ENCODE data around the gene NELFCD.
"Not testable (repeated sequence)": the region's sequence is repeated elsewhere in the genome, so short reads cannot be mapped to it uniquely, and the experiment has no call there.

Gene NELFCD

DNA sequence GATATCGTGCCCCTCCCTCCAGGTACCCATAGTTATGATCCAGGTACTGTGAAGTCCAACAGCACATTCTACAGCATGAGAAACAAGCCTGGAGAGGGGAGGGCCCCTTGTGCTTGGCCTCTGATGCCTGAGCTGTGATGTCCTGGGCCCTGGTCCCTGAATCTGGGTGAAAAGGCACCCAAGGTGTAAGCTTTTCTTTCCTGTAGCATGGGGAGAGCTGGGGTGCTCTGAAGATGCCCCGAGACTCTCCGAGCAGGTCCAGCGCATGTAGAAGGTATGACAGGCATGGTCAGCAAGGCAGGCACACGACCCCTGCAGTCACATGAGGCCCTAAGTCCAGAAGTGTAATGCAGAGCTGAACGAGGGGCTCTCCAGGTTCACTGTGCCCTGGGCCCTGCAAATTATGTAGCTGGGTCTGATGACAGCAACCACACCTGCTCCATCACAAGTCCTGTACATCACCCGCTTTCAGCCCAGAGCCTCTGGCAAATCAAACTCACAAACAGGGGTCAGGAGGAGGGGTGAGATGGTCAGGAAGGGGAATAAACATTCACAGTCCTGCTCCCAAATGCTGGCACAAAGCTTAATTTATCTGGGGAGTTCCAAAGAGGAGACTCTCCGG is 27.8 kb downstream of the NELFCD start:
- DNase-seq (ENCODE audit: low spot score): no peak

- DNase-seq (ENCODE audit: low spot score): no peak
Observed at GRCh38 chr20:59010321-59010994, 29.4 kb downstream of the NELFCD start.

- DNase-seq (ENCODE audit: low spot score): no peak
Observed at GRCh38 chr20:59010995-59011873, 30.2 kb downstream of the NELFCD start.

DNA sequence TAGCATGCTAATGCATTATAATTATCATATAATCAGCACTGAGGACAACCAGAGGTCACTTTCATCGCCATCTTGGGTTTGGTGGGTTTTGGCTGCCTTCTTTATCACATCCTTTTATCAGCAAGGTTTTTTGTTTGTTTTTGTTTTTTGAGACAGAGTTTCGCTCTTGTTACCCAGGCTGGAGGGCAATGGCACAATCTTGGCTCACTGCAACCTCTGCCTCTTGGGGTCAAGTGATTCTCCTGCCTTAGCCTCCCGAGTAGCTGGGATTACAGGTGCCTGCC is 30.8 kb downstream of the NELFCD start:
- DNase-seq (ENCODE audit: low spot score): not testable (repeated sequence)

GRCh38 chr20:59013031-59013951 is 32.2 kb downstream of the NELFCD start:
- DNase-seq (ENCODE audit: low spot score): no peak

GRCh38 chr20:59013959-59014608 is 33.0 kb downstream of the NELFCD start:
- no peak for DNase-seq (ENCODE audit: low spot score)

GRCh38 chr20:59014680-59015389 is 33.8 kb downstream of the NELFCD start:
- DNase-seq (ENCODE audit: low spot score): no peak

- no peak for DNase-seq (ENCODE audit: low spot score)
Observed at GRCh38 chr20:59015411-59015810, 34.4 kb downstream of the NELFCD start.

DNA sequence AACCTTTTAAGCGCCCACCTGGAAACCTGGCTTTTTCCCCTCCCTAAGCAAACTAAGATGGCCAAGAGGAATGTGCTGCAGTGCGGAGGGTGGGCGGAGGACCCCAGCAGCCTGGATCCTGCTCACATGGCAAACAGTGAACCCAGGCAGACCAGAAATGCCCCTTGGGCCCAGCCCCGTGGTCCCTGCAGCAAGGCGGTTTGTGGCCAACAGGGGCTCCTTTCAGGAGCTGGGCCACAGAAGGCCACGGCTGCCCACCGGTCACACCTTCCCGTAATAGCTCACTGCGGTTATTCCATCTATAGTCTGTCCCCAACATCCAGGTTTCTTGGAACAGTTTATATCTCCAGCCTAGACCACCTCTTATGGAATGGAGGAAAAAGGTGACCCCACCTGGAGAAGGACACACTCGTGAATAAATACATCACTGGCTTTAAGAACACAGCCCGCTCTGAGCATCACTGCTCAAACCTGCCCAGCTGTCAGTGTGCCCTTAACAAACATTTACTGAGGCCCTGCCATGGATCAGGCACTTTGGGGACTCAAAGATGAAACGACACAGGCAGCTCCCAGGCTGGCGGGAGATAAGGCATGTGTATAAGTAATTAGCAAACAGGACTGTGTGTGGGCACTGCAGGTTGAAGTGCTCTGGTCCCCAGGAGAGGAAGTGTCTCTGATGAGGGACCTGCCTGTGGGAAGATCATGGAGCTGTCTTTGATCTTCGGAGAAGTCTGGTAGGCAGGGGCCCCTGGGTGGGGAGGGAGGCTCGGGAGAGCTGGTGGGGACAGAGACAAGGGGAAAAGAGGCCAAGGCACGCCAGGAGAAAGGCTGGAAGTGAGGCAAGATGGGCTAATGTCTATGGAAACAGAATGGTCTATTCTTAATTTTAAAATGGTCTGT is 35.0 kb downstream of the NELFCD start:
- DNase-seq (ENCODE audit: low spot score): no peak

DNA sequence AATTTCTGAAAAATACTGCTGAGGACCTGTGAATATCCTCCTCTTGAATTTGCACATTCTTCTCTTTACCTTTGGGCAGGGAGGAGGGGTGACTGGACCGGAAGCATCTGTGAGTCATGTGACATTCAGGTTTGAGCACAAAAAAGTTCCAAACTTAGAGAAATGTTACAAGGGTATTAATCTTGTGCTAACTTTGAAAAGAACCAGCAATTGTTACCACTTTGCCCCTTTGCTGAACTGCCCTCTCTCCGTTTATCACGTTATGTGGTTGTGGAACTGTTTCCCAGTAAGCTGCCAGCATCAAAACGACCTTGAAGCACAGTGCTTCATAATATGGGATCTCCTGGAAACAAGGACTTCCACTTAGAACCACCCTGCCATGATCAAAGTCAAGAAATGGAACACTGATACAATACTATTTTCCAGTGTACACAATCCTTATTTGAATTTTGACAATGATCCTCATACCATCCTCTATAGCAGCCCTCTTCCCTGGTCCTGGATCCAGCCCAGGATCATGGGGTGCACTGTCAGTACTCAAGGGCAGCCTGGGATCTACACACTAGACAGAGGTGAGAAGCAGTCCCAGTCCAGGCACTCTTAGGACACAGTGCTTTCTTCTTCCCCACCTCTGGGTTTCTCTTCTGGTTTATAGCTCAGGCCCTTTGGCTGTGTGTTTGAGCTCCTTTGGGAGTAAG is 35.9 kb downstream of the NELFCD start:
- DNase-seq (ENCODE audit: low spot score): no peak

DNA sequence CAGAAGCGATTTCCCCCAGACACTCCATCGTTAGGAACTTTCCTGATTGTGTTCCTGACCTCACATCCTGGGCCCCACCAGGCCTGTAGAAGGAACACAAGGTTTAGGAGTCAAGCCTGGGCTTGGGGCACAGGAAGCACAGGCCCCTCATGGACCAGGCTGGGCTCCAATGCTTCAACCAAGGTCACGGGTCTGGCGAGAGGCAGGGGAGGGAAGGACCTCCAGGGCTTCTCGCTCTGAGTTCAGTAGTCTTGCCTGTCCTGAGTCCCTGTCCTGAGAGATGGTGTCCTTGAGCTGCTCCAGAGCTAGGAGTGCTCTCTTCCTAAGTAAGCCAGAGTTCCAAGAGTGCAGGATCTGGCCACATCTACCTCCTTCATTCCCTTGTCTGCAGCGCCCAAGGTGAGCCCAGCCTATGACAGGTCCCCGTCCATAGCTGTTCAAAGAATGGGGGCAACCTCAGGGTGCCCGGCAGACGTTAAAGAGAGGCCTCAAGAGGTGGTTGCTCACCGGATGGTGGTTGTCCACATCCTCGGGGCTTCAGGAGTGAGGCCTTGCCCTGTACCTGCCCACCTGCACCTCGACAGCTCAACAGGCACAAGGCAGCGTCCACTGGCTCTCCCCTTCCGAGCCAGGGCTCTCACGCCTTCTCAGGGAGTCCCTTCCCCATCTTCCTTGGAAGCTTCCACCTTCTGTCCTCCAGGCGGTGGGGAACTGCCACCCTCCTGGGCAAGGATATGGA is 36.6 kb downstream of the NELFCD start:
- DNase-seq (ENCODE audit: low spot score): no peak

DNA sequence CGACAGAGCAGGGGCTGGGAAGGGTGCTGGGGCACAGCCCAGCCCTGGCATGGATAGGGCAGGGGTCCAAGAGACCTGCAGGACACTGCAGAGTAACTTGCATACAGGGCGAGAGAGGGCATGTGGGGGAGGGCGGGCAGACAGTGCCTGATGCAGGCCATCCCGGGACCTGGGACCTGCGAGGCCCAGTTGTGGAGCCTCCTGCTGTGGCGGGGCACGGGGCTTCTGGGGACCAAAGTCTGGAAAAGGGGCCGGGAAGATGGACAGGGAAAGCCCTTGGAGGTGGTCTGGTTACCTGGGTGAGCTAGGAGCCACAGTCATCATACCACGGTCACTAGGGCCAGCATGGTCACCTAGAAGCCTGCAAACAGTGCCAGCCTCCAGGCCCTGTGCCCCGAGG is 37.8 kb downstream of the NELFCD start:
- no peak for DNase-seq (ENCODE audit: low spot score)

DNA sequence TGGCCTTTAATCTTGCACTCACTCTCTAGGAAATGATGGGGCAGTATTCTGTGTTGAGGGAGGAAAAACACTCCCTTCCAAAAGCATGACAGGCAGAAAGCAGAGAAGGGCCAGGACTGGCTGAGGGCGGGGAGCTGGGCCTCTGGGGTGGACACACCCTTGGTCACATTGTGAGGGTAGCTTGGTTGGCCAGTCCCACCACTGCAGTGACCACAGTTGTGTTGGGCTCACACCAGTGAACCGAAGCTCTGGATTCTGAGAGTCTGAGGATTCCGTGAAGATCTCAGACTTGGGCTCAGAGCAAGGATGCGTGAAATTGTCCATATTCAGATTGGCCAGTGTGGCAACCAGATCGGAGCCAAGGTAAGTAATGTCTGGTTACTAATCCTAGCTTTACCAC is 38.2 kb downstream of the NELFCD start, which contains the start of gene TUBB1:
TSS of gene TUBB1 (plus strand) at position 213 of the 400 bp plus-strand sequence. CDS start at position 307, 94 bp downstream.
- DNase-seq (ENCODE audit: low spot score): no peak

DNA sequence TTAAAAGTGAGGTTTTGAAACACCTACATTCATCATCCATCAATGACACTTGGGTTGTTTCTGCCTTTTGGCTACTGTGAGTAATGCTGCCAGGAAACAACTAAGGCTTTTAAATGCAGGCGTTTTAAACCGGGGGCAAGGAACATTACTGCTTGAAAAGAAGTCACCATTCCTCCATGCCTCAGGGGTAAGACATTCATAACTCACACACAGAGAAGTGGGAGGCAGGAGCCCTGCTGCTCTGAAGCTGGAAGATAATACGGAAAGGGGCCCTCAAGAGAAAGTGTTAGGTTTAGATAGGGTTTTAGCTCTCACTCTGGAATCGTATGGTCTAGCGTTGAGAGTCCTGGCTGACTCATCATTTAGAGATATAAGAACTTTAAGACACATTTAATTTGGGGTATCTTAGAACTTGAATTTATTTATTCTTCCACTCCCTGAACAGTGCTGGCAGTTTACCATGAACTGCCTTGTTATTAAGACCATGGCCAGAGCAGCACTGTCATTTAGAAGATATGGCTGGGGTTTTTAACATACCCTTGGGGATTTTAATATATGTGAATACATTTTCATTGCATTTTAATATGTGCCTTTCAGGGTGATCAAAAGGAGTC is 40.0 kb downstream of the NELFCD start:
- DNase-seq (ENCODE audit: low spot score): no peak

DNA sequence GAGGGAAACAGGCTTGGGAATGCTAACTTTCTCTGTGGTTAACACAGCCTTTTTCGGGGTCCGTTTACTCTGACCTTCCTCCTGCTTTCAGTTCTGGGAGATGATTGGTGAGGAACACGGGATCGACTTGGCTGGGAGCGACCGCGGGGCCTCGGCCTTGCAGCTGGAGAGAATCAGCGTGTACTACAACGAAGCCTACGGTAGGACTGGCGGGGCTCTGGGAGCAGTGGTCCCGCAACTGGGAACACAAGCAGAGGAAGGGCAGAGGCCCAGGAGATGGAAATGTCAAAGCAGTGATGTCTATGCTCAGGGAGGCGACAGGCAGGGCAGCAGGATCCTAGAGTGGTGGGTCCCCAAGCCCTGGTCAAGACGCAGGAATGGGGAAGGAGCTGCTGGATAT is 41.7 kb downstream of the NELFCD start:
- DNase-seq (ENCODE audit: low spot score): no peak

- DNase-seq (ENCODE audit: low spot score): no peak
Observed at GRCh38 chr20:59023616-59024015, 42.6 kb downstream of the NELFCD start.

GRCh38 chr20:59024111-59024530 is 43.1 kb downstream of the NELFCD start:
- no peak for DNase-seq (ENCODE audit: low spot score)

DNA sequence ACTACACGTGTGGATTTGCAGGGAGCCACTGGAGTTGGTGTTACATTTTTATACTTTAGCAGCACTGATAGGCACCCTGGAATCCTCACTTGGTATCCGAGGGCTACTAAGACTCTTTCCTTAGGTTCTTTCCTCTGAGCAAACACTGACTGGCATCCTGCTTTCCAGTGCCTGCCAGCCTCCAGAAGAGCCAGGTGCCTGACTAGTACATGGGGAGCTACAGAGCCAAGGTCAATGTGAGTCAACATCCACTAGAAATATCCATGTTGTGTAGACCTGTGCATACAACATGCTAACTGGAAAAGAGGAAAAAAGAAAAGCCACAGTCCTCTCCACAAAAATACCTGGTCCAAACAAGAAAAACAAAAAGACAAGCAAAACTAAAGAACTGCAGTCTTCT is 44.0 kb downstream of the NELFCD start:
- no peak for DNase-seq (ENCODE audit: low spot score)
